CD4-positive, alpha-beta T cell treated with Interleukin-17A for 1 hour (primary cell): Measurements from ENCODE around the gene FKRP.
"Not testable (repeated sequence)": the region's sequence is repeated elsewhere in the genome, so short reads cannot be mapped to it uniquely, and the experiment has no call there.

ENCODE experiments used
- DNase-seq: peaks from one replicate; pipeline ENCODE4 v3.0.0-alpha.2; 2020

FKRP gene, protein sequence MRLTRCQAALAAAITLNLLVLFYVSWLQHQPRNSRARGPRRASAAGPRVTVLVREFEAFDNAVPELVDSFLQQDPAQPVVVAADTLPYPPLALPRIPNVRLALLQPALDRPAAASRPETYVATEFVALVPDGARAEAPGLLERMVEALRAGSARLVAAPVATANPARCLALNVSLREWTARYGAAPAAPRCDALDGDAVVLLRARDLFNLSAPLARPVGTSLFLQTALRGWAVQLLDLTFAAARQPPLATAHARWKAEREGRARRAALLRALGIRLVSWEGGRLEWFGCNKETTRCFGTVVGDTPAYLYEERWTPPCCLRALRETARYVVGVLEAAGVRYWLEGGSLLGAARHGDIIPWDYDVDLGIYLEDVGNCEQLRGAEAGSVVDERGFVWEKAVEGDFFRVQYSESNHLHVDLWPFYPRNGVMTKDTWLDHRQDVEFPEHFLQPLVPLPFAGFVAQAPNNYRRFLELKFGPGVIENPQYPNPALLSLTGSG

DNA sequence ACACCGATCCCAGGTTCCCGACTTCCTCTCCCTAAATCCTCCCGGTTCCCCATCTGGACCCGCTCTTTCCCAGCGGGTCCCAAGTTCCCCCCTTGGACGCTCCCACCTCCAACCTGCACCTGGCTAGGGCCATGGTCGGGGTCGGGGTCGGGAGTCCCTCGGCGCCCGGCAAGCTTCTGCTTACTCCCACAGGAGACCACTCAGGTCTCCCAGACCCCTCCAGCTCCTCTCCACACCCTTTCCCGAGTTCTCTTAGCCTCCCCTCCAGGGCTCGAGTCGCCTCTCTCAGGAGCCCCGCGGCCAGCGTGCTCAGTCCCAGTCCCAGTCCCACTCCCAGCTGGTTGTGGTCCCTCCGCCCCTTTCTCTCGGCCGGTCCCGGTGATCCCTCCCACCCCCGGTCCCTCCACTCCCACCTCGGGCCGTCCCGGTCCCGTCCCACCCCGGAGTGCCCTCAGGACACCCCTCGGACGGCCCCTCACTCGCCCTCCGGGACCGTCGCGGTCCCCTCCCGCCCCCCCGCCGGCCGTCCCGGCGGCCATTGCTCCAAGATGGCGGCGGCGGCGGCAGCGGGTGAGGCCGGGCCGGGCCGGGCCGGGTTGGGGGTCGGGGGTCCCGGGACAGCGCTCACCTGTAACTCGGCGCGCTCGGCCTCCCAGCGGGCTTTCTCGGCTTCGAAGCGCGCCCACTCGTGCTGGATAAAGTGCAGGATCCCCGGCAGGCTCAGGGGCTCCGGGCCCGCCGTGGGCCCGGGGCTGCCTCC is at the start of gene FKRP:
FKRP (plus strand) TSS at position 537 of the 760 bp plus-strand sequence. CDS start 9,394 bp downstream, outside the sequence.
- DNase-seq: peak; percentile 34

DNA sequence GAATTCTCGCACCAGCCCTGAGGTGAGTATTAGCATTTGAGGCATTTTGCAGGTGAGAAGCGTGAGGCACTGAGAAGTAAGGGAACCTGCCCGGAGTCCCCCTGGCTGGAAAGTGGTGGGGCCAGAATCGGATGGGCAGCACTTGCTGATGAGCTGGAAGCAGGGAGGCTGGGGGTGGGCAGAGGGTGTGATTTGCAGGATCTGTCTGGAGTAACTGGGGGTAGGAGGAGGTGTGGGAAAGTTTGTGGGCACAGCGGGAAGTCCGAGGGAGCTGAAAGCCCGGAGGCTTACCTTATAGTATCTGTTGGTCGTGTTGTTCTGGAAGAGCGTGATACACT is 49.0 kb upstream of the FKRP start:
- no peak for DNase-seq

DNA sequence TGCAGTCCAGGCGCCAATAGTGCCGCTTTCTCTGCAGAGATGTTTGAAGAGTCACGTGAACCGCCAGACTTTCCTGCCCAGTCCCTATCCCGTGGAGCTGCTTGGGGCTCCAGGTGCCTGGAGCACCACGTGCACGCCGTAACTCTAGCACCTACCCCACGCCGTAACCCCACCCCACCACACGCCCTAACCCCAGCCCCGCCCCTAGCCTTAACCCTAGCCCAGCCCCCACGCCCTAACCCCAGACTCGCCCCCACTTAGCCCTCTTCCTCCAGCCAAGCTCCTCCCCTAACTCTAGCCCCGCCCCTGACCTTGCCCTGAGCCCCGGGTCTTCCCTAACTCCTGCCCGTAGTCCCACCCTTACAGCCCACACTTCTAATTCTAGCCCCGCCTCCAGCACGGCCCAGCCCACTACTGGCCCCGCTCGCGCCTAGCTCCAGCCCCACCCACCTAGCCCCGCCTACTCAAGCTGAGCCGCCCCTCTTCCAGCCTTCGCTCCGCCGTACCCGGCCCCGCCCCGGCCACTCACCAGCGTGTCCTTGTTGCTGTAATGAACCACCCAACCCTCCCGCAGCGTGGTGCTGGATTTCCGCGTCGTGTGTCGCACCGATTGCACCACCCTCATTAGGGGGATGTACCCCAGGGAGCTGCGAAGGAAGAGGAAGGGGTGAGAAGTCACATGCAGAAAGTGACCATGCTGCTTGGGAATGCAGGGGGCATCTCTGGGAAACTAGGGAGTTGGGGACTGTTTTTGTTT is 48.5 kb upstream of the FKRP start:
- DNase-seq: peak; percentile 14

DNA sequence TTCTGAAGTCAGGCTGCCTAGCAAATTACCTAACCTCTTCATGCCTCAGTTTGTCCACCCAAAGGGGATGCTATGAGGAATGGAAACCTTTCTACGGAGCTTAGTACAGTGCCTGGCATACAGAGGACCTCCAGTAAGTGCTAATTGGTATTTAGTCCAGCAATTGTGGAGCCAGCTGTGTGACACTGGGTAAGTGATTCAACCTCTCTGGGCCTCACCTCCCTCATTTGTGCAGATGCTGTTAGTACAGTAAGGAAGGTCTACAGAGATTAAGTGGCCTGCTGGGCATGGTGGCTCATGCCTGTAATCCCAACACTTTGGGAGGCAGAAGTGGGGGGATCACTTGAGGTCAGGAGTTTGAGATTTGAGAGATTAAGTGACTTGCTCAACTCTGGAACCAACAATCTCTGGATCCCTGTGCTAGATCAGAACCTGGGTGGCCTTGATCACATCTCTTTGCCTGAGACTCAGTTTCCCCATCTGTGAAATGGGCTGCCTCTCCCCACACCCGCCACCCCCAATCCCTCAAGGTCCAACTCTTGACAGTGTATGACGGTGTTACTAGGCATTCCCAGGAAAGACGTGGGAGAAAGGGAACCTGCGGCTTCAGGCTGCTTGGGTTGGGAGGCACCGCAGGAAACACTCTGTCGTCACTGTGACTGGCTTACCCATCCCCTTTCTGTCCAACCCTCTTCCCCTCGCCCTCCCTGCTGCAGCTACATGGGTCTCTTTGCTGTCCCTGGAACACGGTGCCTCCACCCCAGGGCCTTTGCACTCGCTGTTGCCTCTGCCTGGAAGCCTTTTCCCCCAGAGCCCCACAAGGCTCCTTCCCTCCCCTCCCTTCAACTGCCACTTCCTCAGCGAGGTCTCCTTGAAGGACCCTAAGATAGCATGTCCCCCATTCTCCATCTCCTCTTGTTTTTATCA is 47.2 kb upstream of the FKRP start:
- DNase-seq: no peak

DNA sequence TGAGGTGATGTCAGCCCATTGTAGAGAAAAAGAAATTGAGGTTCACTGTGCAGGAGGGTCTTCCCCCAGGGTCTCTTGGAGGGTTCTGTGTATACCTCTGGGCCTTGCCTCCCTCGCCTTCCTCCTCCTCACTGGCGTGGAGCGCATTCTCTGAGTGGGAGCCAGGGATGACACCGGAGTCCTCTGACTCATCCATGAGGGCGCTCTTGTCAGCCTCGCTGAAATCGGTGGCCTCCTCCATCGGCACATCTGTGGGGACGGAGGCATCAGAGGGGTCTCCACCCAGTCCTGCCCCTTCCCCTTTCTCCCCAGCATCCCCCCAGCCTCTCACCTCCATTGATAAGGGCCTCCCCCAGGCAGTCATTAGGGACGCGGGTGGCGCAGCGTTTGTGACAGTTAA is 45.2 kb upstream of the FKRP start:
- DNase-seq: no peak

DNA sequence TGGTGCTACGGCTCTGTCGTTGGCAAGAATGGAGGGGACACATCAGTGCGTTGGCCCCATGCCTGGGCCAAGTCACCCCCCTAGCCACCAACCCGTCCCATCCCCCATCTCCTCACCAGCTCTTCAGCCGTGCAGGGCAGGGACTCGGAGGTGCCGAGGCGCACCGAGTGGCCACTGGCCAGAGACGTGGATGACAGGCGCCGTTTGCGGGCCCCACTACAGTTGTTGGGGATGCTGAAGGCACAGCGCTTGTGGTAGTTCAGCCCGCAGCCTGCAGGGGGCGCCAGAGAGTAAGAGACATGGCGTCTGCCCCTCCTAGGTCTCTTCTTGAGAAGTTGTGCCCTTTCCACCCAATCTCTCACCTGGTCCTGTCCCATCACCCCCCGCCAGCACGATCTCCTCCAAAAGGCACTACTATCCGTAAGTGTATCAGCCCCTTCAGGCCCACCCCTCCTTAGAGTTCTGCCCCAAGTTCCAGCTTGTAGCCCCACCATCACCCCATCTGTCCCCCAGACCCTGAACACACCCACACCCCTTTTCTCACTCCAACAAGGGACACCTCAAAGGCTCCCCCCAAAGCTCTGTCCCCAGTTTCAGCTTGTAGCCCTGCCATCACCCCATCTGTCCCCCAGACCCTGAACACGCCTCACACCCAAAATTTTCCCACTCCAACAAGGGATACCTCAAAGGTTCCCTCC is 41.3 kb upstream of the FKRP start:
- DNase-seq: peak; percentile 86

DNA sequence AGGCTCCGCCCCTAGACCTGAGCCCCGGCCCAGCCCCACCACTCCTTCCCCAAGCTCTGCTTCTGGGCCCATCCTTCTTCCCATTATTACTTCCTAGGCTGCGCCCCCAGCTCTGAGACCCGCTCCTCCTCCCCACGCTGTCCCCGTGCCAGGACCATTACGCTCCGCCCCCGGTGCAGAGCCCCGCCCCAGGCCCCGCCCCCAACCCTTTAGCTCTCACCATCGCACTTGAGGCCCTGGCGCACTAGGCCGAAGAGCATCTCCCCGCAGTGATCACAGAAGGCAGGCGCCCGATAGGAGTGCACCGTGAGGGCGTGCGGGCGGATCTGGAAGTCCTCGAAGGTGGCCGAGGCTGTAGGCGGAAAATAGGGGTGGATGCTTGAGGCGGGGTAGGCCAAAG is 35.2 kb upstream of the FKRP start:
- DNase-seq: no peak

DNA sequence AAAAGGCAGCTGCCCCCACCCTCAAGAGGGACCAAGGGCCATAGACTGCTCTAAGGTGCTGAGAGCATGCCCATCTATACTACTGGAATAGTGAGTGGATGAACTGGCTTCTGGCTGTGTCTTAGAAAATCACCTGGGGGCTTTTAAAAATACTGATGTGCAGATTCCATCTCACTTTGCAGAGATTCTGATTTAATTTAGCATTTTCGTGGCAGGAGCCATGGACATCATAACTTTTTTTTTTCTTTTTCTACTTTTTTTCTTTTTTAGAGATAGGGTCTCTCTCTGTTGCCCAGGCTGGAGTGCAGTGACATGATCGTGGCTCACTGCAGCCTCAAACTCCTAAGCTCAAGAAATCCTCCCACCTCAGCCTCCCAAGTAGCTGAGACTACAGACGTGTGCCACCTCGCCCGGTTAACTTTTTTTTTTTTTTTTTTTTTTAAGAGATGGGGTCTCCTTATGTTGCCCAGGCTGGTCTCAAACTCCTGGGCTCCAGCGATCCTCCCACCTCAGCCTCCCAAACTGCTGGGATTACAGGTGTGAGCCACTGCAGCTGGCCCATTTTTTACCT is 33.0 kb upstream of the FKRP start:
- DNase-seq: not testable (repeated sequence)

DNA sequence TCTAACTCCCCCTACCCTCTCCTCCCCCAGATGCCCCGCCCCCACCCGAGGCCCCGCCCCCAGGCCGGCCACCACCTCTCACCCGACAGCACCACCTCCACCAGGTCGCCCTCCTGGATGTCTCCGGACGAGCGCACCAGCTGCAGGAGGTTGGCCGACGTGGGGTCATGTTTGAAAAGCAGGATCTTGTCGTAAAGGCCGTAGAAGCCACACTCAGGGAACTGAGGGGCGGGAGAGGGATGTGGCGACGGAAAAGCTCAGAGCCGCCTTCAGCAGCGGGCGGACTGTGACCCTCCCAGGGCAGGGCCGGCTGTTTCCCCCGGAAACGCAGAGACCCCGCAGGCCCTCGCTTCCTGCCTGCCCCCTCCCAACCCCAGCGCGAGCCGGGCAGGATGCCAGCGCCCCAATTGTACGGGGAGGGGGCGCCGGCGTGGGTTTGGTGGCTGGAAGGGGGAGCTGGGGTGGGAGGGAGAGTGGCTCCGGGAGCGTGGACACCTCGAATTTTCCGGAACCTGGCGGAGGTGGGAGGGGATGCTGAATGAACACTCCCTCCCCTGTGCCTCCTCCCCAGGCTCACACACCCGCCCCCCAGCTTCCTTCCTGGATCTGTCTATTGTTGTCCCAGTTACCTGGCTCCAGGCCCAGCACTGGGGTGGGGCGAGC is 31.9 kb upstream of the FKRP start:
- peak; percentile 86 for DNase-seq

DNA sequence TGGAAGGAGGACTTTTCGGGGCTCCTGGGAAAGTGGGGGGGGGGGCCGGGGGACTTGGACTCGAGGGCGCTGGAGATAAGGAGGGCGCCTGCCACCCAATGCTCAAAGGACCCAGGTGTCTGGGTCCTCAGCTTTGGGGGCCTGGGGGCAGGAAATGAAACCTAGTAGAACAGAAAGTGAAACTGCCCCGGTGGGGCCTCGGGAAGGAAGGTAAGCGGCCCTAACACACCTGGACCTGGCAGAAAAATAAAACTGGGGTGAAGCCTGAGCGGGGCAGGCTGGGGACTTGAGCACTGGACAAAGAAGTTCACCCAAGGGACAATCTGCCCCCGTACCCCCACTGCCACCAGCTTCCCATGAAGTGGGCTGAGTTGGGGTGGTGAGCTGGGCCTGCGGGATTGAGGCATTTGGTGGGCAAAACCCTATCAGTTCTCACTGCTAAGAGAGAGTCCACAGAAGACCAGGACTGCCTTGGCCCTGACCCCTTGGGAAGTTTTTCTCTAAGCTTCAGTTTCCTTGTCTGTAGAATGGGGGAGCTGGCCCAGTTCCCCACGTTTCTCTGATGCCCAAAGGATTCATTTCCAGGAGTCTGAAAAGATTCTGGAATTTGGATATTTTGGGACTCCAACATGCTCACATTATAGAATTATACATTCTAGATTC is 31.3 kb upstream of the FKRP start:
- DNase-seq: peak; percentile 82

DNA sequence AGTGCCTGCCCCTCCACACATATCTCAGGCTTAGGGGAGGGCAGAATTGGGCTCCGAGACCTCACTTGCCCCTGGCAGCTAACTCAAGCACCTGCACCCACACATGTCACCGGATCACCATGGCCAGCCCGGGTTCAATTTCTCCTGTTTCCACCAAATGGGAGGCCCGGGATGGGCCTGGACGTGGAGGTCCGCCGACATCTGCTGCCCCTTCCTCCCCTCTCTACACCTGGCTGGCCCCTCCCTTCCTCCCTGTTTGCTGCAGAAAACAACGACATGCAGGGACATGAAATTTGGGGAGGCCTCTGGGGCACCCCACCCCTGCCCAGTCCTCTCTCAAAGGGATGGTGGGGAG is 30.3 kb upstream of the FKRP start:
- DNase-seq: peak; percentile 7

DNA sequence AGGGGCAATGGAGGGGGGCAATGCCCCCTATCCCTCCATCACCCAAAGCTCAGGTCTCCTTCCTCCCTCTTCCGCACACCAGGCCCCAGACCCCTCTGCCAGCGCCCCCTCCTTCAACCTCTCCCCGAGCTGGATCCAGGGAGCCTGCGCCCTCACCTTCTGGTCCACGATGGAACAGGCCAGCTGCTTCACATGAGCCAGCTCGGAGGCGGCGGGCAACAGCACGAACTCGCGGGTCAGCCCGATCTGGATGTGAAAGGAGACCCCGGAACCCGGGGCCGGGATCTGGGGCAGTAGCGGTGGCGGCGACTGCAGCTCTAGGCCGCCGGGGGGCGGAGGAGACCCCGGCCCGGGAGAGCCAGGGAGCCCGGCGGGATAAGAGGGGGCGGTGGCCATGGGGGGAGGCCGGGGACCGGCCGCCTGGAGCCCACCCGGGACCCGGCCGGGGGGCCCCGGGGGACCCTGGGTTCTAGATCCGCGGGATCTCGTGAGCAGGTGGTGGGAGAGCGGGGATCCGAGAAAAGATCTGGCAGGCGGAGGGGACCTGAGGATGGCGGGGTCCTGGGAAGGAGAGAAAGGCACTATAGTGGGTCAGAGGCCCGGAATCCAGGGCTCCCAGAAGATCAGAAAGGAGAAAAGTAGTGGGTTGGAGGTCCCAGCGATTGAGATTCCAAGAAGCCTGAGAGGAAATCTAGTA is 29.7 kb upstream of the FKRP start:
- no peak for DNase-seq

DNA sequence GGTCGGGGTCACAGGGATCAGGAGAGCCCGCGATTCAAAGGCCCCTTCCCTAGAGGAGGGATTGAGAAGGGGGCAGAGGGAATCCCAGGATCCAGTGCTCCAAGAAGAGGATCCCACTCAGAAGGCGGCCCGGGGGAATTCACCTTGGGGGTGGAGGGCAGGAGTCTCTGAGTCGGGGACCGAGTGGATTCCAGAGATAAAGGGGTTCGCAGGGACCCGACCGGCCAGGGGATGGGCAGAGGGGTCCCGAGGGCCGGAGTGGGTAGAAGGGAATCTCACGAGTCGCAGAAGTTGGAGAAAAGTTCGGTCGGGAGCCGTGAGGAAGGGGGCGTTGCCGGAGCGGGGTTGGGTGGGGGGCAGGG is 29.2 kb upstream of the FKRP start:
- DNase-seq: no peak

DNA sequence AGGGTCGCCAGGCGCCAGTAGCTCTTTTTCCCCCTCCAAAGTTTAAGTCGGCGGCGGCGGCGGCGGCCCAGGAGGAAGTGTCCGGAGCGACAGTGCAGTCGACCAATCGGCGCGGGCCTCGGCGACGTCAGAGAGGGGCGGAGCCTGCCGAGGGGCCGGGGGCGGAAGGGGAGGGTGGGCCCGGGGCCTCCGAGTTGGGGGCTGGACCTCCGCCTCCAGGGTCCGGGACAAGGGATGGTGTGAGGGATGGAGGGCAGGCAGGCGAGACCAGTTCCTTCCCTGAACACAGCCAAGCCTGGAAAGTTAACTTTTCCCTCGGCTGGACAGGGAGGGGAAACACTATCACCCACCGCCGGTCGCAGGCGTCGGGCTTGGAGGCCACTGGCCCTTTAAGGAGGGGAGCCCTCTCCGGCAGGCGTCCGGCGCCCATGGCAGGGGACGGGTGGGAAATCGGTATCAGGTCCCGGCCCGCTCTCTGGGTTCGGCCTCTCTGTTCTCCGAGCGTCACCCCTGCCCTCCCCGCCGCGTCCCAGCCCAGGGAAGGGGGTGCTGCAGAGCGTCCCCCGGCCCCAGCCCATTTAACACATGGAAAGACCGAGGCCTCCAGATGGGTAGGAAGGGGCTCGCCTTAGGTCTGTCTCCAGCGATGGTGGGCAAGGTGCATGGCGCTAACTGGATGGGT is 28.7 kb upstream of the FKRP start, which contains the start of gene PRKD2:
PRKD2 (minus strand) TSS at position 81 of the 682 bp plus-strand sequence. CDS start 744 bp downstream, outside the sequence.
- peak; percentile 87 for DNase-seq

DNA sequence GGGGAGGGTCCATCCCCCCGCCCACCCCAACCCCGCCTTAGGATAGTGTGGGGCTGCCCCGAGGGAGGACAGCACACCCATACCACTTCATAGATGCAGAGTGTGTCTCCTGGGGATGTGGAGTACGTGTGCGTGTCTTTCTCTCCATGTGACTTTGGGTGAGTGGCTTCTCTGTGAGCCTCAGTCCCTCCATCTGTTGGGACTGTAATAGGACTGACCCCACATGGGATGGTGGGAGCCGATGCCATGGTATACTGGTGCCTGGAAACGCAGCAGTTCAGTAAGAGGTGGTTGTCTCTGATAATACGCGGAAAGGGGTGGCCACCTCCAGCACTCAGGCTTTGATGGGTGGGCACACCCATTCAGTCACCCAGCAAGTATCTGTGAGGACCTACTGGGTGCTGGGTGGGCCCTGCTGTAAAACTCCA is 28.1 kb upstream of the FKRP start:
- DNase-seq: no peak

DNA sequence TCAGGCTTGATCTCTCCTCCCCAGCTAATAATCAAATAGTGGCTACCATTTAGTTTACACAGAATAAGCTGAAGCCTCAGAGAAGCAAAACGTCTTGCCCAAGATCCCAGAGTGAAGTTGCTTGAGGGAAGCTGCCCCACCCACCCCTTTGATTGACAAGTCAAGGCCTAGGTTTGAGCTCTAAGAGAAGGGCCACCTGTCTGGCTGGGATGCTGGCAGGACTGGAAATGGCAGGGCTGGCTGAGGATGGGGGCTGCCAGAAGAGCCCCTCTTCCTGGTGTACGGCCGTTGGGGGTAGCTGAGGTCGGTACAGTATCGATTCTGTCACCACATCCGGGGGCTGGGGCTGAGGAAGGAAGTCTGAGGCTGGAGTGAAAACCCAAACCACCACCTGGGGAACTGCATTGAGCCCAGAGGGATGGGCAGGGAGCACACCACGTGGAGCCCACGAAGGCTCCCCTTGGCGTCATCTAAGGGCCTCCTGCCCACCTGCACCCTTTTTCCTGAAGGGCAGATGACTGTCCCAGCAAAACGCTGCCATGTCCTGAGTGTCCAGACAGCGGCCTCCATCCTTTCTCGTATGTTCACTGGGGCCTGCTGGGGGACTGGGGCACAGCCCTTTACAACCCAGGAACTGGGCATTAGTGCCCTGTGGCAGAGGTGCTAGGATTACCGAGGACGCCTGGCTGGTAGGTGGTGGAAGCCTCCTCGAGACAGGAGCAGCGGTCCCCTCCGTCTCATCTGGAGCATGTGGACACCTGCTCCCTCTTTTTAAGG is 27.5 kb upstream of the FKRP start:
- peak; percentile 76 for DNase-seq

DNA sequence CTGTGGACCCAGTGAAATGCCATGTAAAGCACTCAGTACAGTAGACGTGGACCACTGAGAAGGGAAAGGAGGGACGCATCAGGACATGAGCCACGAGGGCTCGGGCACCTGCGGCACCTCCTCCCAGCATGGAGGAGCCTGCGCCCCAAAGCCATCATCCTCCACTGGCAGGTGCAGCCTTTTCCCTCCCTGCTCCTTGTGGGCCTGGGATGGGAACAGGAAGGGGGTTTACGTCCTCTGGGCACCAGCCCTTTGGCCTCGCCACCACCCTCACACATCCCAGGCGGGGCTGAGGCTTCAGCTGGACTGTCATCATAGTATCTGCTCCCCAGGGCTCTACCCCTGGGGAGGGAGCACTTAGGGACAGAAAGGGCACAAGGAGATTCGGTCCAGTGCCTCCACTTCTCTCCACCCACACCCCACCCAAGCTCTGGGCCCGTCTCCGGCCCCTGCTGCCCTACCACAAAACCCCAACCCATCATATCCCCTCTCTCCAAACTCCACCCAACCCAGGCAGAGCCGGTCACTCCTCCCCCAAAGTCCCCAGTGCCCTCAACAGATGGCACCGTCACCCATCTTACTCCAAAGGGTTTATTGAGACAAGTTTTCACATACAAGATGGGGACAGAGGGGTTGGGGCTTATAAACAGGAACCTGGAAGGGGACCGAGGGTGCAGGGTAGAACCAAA is 26.8 kb upstream of the FKRP start:
- no peak for DNase-seq
